Measurements from ENCODE around the gene PIGH. TPM values are rescaled to one million over a fixed set of nuclear protein-coding genes. Genes with fewer than 3 reads are reported as not detected.
"Not testable (repeated sequence)": the region's sequence is repeated elsewhere in the genome, so short reads cannot be mapped to it uniquely, and the experiment has no call there.

PIGH gene
- total RNA-seq, 2 donors from 2014 or later: 15.6 to 27.6 TPM

DNA sequence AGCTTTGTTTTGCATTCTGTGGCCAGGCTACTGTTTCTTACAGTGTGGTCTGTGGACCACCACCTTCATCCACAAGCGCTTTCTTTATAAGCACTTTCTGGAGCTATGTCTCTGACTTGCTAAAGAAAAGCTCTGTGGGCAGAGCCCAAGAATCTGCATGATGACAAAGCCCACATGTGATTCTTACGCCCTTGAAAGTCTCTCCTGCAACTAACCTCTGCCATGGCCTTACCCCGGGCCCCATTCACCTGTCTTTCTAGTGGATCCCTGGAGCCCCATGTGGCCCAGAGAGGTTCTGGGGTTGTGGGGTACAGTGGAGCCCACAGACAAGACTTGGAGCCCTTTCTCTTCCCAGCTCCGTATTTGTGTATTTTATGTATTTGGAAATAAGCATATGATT is 50.3 kb downstream of the PIGH start:
- ATAC-seq (no peak), DNase-seq (ENCODE audit: low spot score in 2 of 2) (no peak)
- Mint-ChIP-seq H3K36me3 (no peaks in the 10 kb centered on the region), H3K27ac (no peak overlapping the region), H3K9me3 (no peaks in the 10 kb centered on the region)

DNA sequence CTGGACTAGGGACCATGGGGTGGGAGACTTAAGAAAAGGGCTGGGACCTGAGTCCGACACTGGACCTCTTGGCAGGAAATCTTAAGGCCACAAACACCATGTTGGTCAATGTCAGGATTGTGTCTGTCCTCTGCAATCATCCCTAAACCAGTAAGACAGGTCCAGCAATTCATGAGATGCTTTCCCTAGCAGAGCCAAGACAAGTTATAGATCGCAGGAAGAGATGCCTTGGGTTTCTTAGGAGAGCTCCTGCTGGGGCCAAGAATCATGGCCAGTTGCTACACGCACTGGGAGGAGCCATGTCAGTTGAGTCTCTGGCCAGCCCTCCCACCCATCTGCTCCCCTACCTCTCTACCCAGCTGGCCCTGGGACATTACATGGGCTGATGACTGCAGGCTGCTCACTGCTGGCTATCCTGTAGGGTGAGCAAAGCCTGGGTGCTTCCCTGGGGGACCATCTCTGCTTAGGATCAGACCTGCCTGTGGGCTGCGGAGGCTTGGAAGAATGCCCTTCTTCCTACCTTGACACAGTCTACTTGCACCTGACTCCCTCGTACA is 52.8 kb downstream of the PIGH start:
- DNase-seq (ENCODE audit: low spot score in 2 of 2) (no peak), ATAC-seq (no peak)
- Mint-ChIP-seq H3K36me3 (peaks cover 8 to 13% of the 10 kb centered on the region in 2 donors), H3K27ac (no peak overlapping the region), H3K9me3 (peaks cover 0 to 3% of the 10 kb centered on the region in 2 donors)

DNA sequence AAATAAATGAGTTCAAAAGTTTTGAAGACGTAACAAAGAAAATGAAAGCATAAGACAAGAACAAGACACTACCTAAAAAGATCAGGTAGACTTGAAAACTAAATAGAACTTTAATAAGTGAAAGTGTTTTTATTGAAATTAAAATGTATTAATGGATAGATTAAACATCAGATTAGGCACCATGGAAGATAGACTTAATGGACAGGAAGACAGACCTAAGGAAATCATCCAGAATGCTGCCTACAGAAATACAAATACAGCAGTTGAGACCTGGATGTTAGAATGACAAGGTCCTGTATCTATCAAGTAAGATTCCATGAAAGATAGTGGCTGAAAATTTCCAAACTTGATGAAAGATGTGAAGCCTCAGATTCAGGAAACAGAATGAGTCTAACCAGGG is 55.5 kb downstream of the PIGH start:
- DNase-seq (ENCODE audit: low spot score in 2 of 2) (no peak), ATAC-seq (no peak)
- H3K9me3 Mint-ChIP-seq: peaks cover 0 to 3% of the 10 kb centered on the region in 2 donors
- peaks cover 8 to 13% of the 10 kb centered on the region in 2 donors for H3K36me3 Mint-ChIP-seq
- H3K27ac Mint-ChIP-seq: no peak overlapping the region

DNA sequence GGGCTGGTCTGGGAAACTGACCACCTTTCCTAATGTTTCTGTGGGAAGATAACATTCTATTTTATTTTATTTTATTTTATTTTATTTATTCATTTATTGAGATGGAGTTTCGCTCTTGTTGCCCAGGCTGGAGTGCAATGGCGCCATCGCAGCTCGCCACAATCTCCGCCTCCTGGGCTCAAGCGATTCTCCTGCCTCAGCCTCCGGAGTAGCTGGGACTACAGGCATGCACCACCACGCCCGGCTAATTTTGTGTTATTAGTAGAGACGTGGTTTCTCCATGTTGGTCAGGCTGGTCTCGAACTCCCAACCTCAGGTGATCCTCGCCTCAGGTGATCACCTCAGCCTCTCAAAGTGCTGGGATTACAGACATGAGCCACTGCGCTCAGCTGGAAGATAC is 57.4 kb downstream of the PIGH start:
- not testable (repeated sequence) for H3K9me3 Mint-ChIP-seq; ATAC-seq; H3K27ac Mint-ChIP-seq; DNase-seq (ENCODE audit: low spot score in 2 of 2)
- peaks cover 8 to 13% of the 10 kb centered on the region in 2 donors for H3K36me3 Mint-ChIP-seq

DNA sequence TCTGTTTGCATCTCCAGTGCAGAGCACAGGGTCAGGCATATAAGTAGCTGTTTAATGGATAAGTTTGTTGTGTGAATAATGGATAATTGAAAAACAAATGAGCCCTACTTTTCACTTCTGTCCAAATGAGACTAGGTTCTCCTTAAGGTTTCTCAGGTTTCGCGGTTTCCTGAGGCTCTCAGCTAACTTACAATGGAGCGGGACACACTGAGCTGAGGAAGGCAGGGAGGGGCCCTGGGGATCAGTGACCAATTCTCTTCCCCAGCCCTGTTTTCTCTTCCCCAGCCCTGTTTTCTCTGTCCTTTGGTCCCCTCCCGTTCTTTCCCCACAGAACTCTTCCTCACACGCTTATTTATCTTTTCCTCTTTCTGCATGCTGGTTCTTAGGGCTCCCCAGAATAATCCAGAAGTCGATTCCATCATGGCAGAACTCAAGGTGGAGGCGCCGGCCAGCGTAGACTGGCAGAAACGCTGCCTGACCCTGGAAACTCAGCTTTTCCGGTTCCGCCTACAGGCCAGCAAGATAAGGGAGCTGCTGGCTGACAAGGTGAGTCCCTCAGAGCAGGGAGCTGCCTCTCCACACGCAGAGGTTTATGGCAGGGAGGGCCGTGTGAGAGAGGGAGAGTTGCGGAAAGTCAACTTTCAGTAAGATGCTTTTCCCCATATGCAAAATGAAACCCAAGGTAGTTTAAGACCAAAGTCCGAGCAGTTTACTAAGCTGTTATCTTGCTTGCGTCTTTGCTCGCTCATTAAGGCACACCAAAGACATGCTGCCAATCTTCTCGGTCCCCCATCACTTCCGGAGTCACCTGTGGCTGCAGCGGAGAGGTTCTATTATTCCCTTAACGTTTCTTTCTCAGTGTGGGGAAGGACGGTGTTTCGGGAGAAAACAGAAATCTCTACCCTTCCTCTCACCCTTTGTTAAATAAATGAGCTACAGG is 58.4 kb downstream of the PIGH start:
- Mint-ChIP-seq H3K27ac (peak overlapping the region; percentile 73 to 74), H3K36me3 (peaks cover 8 to 13% of the 10 kb centered on the region in 2 donors), H3K9me3 (peaks cover 0 to 3% of the 10 kb centered on the region in 2 donors)
- no peak for DNase-seq (ENCODE audit: low spot score in 2 of 2)
- ATAC-seq: peak; percentile 44 to 87

Other genes starting within 250 kb of the PIGH start
- 10 to 100 TPM; 24.3 to 28.4 TPM for gene ATP6V1D, start 240.5 kb downstream of the PIGH start, total RNA-seq
- gene EIF2S1, start 239.9 kb downstream of the PIGH start, total RNA-seq: 100 to 1,000 TPM; 139 to 176 TPM
- 1 to 10 TPM; 3.3 to 6.5 TPM for gene PLEK2, start 188.1 kb downstream of the PIGH start, total RNA-seq
- 1 to 10 TPM in 1 of 2 donors, under 1 TPM in 1; 0.93 to 1.0 TPM for gene TMEM229B, start 111.5 kb downstream of the PIGH start, total RNA-seq
- gene PLEKHH1, start 67.0 kb downstream of the PIGH start, total RNA-seq: 1 to 10 TPM; 1.1 to 9.1 TPM
- 10 to 100 TPM; 22.4 to 41.5 TPM for gene ARG2, start 19.7 kb upstream of the PIGH start, total RNA-seq
- gene VTI1B, start 74.4 kb upstream of the PIGH start, total RNA-seq: 10 to 100 TPM; 24.7 to 71.1 TPM
- gene RDH11, start 95.5 kb upstream of the PIGH start, total RNA-seq: 10 to 100 TPM; 41.5 to 54.6 TPM
- gene RDH12, start 101.6 kb upstream of the PIGH start, total RNA-seq: not detected
- 10 to 100 TPM; 19.3 to 23.5 TPM for gene ZFYVE26, start 216.3 kb upstream of the PIGH start, total RNA-seq
- gene RAD51B, start 219.5 kb upstream of the PIGH start, total RNA-seq: 10 to 100 TPM; 36.5 to 53.0 TPM

Measured in activated naive CD4-positive, alpha-beta T cell treated with anti-CD3 and anti-CD28 coated beads, Interleukin-2, amount 50 U/mL, for 72 hours (primary cell).